HCT116 (cell line): Measurements from ENCODE around the gene UBA52. TPM values are rescaled to one million over a fixed set of nuclear protein-coding genes. Genes with fewer than 3 reads are reported as not detected.

ENCODE experiments used
- ATAC-seq: fragments of 200-7000 bp; cut with Tn5 transposase; 2 replicates; pipeline ENCODE4 v1.9.1; 2020; ENCODE audit warnings: mild to moderate bottlenecking, moderate library complexity
- Bru-seq: library from RNA; stranded (reverse); fragments of 400-500 nt; gene quantifications from one replicate; lab custom pipeline; 2021; lab: Mats Ljungman, UMichigan
- BruChase-seq, 2 experiments: library from RNA; stranded (reverse); fragments of 400-500 nt; gene quantifications; one replicate each; lab custom pipeline; 2021; lab: Mats Ljungman, UMichigan
- BruUV-seq: library from RNA; stranded (reverse); fragments of 400-500 nt; replicated peaks from 2 replicates; lab custom pipeline; 2021; lab: Mats Ljungman, UMichigan
- CTCF ChIA-PET: fragments of 300-600 bp; sonication (Branson Sonifier 250); formaldehyde crosslinking; loops from one replicate; lab custom pipeline; 2021; ENCODE audit warnings: antibody characterized with exemption; lab: Charles Lee
- POLR2A ChIA-PET: fragments of 300-600, 350-600 bp; sonication (Branson Sonifier 250); formaldehyde crosslinking; loops from one replicate; lab custom pipeline; 2021; ENCODE audit warnings: antibody characterized with exemption; lab: Charles Lee
- RAD21 ChIA-PET, 2 experiments: fragments of 300-600 bp; sonication (Branson Sonifier 250); formaldehyde crosslinking; loops; one replicate each; lab custom pipeline; 2023; ENCODE audit warnings: low total read pairs in 2 of 2; ENCODE audit not compliant: uncharacterized antibody in 2 of 2, unreplicated experiment in 2 of 2, low non-redundant PET in 1 of 2; lab: Charles Lee
- DNase-seq: peaks from one replicate; pipeline ENCODE4 v3.0.0-alpha.2; 2010; ENCODE audit warnings: low read depth, low spot score
- H2AFZ ChIP-seq: fragments of 200-600 bp; shearing (Covaris generic), sonication (generic); 2 replicates; pipeline ENCODE4 v1.6.1; 2017; ENCODE audit warnings: low read depth, mixed run types, mixed read lengths, antibody characterized with exemption, low read length; ENCODE audit not compliant: poor library complexity, severe bottlenecking
- H3K27ac ChIP-seq: 2 replicates; pipeline ENCODE4 v1.5.1; 2012; ENCODE audit warnings: low read depth, low read length
- H3K27me3 ChIP-seq: fragments of 200-600 bp; sonication (generic); 2 replicates; pipeline ENCODE4 v1.6.1; 2016; ENCODE audit warnings: mixed run types, low read length, mixed read lengths; ENCODE audit not compliant: insufficient read depth
- H3K36me3 ChIP-seq, 2 experiments: fragments of 200-500 bp in 1 of 2; fragments of 200-600 bp in 1 of 2; sonication (Bioruptor generic) in 1 of 2; sonication (generic) in 1 of 2; 2 replicates each; pipeline versions ENCODE4 v1.5.1 to v1.6.1; 2014 to 2016; ENCODE audit warnings: low read length in 2 of 2, inconsistent platforms in 1 of 2, mixed read lengths in 1 of 2, mixed run types in 1 of 2; ENCODE audit not compliant: insufficient read depth in 2 of 2, control insufficient read depth in 1 of 2
- H3K4me1 ChIP-seq, 2 experiments: fragments of 200-600 bp in 1 of 2; sonication (generic) in 1 of 2; 2 replicates each; pipeline versions ENCODE4 v1.5.1 to v1.6.1; 2012 to 2017; ENCODE audit warnings: low read length in 2 of 2, inconsistent platforms in 1 of 2, mild to moderate bottlenecking in 1 of 2, mixed read lengths in 1 of 2, mixed run types in 1 of 2, moderate library complexity in 1 of 2; ENCODE audit not compliant: insufficient read depth in 2 of 2, control insufficient read depth in 1 of 2
- H3K4me2 ChIP-seq: fragments of 200-600 bp; sonication (generic); 2 replicates; pipeline ENCODE4 v1.6.1; 2017; ENCODE audit warnings: mixed run types, low read length, mixed read lengths
- H3K4me3 ChIP-seq, 2 experiments: fragments of 200-600 bp in 1 of 2; sonication (generic) in 1 of 2; replicated peaks in 1 of 2; 2 replicates each; pipeline ENCODE4 v1.5.1; 2011 to 2016; ENCODE audit warnings: low read length in 2 of 2, control low read depth in 1 of 2, low read depth in 1 of 2, mild to moderate bottlenecking in 1 of 2, mixed read lengths in 1 of 2, mixed run types in 1 of 2
- H3K79me2 ChIP-seq: fragments of 200-600 bp; sonication (generic); 2 replicates; pipeline ENCODE4 v1.6.1; 2017; ENCODE audit warnings: mild to moderate bottlenecking, mixed run types, low read length, moderate library complexity, mixed read lengths; ENCODE audit not compliant: insufficient read depth
- H3K9ac ChIP-seq: fragments of 200-600 bp; sonication (generic); 2 replicates; pipeline ENCODE4 v1.6.1; 2016; ENCODE audit warnings: low read length, mixed read lengths
- H3K9me2 ChIP-seq: fragments of 200-600 bp; sonication (generic), shearing (Covaris generic); 2 replicates; pipeline ENCODE4 v1.6.1; 2017; ENCODE audit warnings: mixed run types, mild to moderate bottlenecking, moderate library complexity; ENCODE audit not compliant: insufficient read depth
- H3K9me3 ChIP-seq, 2 experiments: fragments of 200-500 bp in 1 of 2; fragments of 200-600 bp in 1 of 2; sonication (Bioruptor generic) in 1 of 2; sonication (generic) in 1 of 2; 2 replicates each; pipeline ENCODE4 v1.6.1; 2014 to 2017; ENCODE audit warnings: low read length in 2 of 2, mixed read lengths in 2 of 2, inconsistent platforms in 1 of 2, low read depth in 1 of 2, mild to moderate bottlenecking in 1 of 2, mixed run types in 1 of 2, moderate library complexity in 1 of 2; ENCODE audit not compliant: control insufficient read depth in 1 of 2, insufficient read depth in 1 of 2
- H4K20me1 ChIP-seq: fragments of 200-600 bp; sonication (generic), shearing (Covaris generic); 2 replicates; pipeline ENCODE4 v1.6.1; 2017; ENCODE audit warnings: mixed run types, mild to moderate bottlenecking, moderate library complexity; ENCODE audit not compliant: insufficient read depth
- CBX3 ChIP-seq: IDR thresholded peaks from 2 replicates; pipeline ENCODE4 v1.6.1; 2012; ENCODE audit warnings: low read depth
- CEBPB ChIP-seq: IDR thresholded peaks from 2 replicates; pipeline ENCODE4 v1.6.1; 2012; ENCODE audit warnings: low read depth
- EGR1 ChIP-seq: IDR thresholded peaks from 2 replicates; pipeline ENCODE4 v1.6.1; 2012; ENCODE audit warnings: low read depth
- EZH2phosphoT487 ChIP-seq: fragments of 200-600 bp; IDR thresholded peaks from 2 replicates; pipeline ENCODE4 v1.6.1; 2018; ENCODE audit warnings: antibody characterized with exemption, borderline replicate concordance
- FOSL1 ChIP-seq: IDR thresholded peaks from 2 replicates; pipeline ENCODE4 v1.6.1; 2012; ENCODE audit warnings: low read depth
- JUND ChIP-seq: IDR thresholded peaks from 2 replicates; pipeline ENCODE4 v1.6.1; 2012
- POLR2A ChIP-seq: IDR thresholded peaks from 2 replicates; pipeline ENCODE4 v1.7.0; 2011; ENCODE audit warnings: borderline replicate concordance; ENCODE audit not compliant: insufficient read depth, insufficient read length; ENCODE audit errors: extremely low read depth
- POLR2AphosphoS5 ChIP-seq: IDR thresholded peaks from 2 replicates; pipeline ENCODE4 v1.6.1; 2011; ENCODE audit warnings: mild to moderate bottlenecking, low read depth, low read length, moderate library complexity
- RAD21 ChIP-seq: IDR thresholded peaks from 2 replicates; pipeline ENCODE4 v1.6.1; 2012; ENCODE audit warnings: low read depth, mild to moderate bottlenecking
- SIN3A ChIP-seq: IDR thresholded peaks from 2 replicates; pipeline ENCODE4 v1.6.1; 2012; ENCODE audit warnings: low read depth
- SP1 ChIP-seq: IDR thresholded peaks from 2 replicates; pipeline ENCODE4 v1.6.1; 2012; ENCODE audit warnings: low read depth
- SRF ChIP-seq: IDR thresholded peaks from 2 replicates; pipeline ENCODE4 v1.6.1; 2012; ENCODE audit warnings: low read depth
- TCF7L2 ChIP-seq: IDR thresholded peaks from 2 replicates; pipeline ENCODE4 v1.7.0; 2011; ENCODE audit warnings: borderline replicate concordance, inconsistent platforms; ENCODE audit not compliant: insufficient read depth, insufficient read length; ENCODE audit errors: extremely low read depth
- YY1 ChIP-seq: IDR thresholded peaks from 2 replicates; pipeline ENCODE4 v1.6.1; 2011; ENCODE audit warnings: low read length, low read depth, moderate library complexity, mild to moderate bottlenecking; ENCODE audit not compliant: insufficient replicate concordance; ENCODE audit errors: extremely low read depth
- ZNF274 ChIP-seq: fragments of 200-500 bp; sonication (Bioruptor generic); IDR thresholded peaks from 2 replicates; pipeline ENCODE4 v1.6.1; 2014; ENCODE audit warnings: mild to moderate bottlenecking, low read depth, low read length, inconsistent platforms
- intact Hi-C: fragments of 100-400 bp; cut with micrococcal nuclease; formaldehyde crosslinking; loops from 2 replicates; pipeline ENCODE4 v1.10.0; 2022
- long read RNA-seq: library from polyadenylated mRNA; unstranded; transcript quantifications from one replicate; pipeline ENCODE4 v2.0.0, GENCODE V29; 2021; ENCODE audit not compliant: unreplicated experiment
- polyA plus RNA-seq: library from polyadenylated mRNA; unstranded; fragments of >200 nt; gene quantifications from 2 replicates; pipeline ENCODE4 v1.2.1, GENCODE V29; 2012; ENCODE audit warnings: missing spikeins
- total RNA-seq: library from RNA; stranded (reverse); gene quantifications from one replicate; pipeline ENCODE4 v1.2.1, GENCODE V29; 2021; ENCODE audit not compliant: unreplicated experiment
- TF ChIP-seq, protein P1 (sequence below): IDR thresholded peaks from 2 replicates; pipeline ENCODE4 v1.6.1; 2011; ENCODE audit warnings: mild to moderate bottlenecking, low read length, moderate library complexity; ENCODE audit not compliant: insufficient replicate concordance; ENCODE audit errors: extremely low read depth
- TF ChIP-seq, protein P2 (sequence below): IDR thresholded peaks from 2 replicates; pipeline ENCODE4 v1.6.1; 2012
- TF ChIP-seq, protein P3 (sequence below): IDR thresholded peaks from 2 replicates; pipeline ENCODE4 v1.6.1; 2012
- TF ChIP-seq, protein P4 (sequence below), 3 experiments: fragments of 200-600 bp in 1 of 3; sonication (generic) in 1 of 3; IDR thresholded peaks in 2 of 3; conservative IDR thresholded peaks in 1 of 3; 2 replicates each; pipeline ENCODE4 v1.5.1; 2012 to 2017; ENCODE audit warnings: low read depth in 2 of 3, low read length in 2 of 3, antibody characterized with exemption in 1 of 3, borderline replicate concordance in 1 of 3, control low read depth in 1 of 3, mild to moderate bottlenecking in 1 of 3, mixed read lengths in 1 of 3, mixed run types in 1 of 3, moderate library complexity in 1 of 3; ENCODE audit not compliant: insufficient read depth in 1 of 3

Gene UBA52
- total RNA-seq (1,743 TPM), Bru-seq, nascent RNA (percentile 97 among the genes with signal in this experiment), BruChase-seq, experiment 1, labeled RNA remaining after a 6-hour chase (percentile 98 among the genes with signal in this experiment), BruChase-seq, experiment 2, labeled RNA remaining after a 2-hour chase (percentile 98 among the genes with signal in this experiment)
- 3,327 and 3,735 TPM in 2 replicates for polyA plus RNA-seq
- long read RNA-seq, transcript UBA52-202 (5 exons, 2,845 nt) = minor isoform, 74 of 318 reads
- long read RNA-seq, transcript UBA52-209 (4 exons, 514 nt) = minor isoform, 61 of 318 reads
- long read RNA-seq, transcript UBA52-201 (5 exons, 572 nt) = major isoform, 130 of 318 reads
- long read RNA-seq, partial matches to known transcripts = 17 of 318 reads
- long read RNA-seq, other reads (novel, unspliced or antisense) = 30 of 318 reads

DNA sequence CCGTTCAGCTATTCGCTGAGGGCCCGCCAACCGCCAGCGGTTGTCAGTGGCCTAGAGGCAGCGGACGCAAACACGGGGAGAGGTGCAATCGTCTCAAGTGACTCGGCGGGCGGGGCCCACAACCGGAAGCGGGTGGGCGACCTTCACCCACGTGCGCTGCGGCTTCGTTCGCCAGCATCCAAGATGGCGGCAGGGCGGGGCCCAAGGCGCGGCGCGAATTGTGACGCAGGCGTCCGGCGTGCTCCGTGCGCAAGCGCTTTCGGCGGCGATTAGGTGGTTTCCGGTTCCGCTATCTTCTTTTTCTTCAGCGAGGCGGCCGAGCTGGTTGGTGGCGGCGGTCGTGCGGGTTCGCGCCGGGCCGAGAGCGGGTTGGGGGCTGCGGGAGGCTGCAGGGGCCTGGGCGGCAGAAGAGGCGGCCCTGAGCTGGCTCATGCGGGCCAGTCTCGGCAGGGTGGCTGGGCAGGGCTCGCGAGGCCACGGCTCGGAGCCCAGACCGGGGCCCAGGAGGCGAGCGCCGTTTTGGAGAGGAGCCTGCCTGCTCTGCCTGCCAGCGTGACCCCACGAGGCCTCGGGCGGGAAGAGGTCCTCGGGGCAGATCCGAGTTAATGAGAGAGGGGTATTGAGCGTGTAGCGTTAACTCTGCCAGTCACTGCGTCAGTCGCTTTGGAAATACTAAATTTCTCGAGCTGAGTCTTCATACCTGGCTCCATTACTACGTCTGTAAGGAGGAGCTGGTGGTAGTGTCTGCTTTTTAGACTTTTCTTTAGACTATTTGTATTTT lies at the start of gene UBA52:
TSS of gene UBA52 (plus strand) at position 294 of the 781 bp plus-strand sequence. CDS start 1,444 bp downstream, outside the sequence.
- H3K27me3 ChIP-seq = no peaks in the 10 kb centered on the region
- DNase-seq = peak; percentile 96
- CTCF ChIA-PET = interaction anchor here (1.1 to 2.1 kb wide), 6 partner anchors 16 to 102 kb away, joined by 3 to 14 read pairs (median 5); partner anchors contain the start of gene REX1BD
- RAD21 ChIA-PET = interaction anchor here (0.5 to 1.8 kb wide), 5 partner anchors 9 to 131 kb away, joined by 3 to 4 read pairs (median 3); partner anchors contain the start of gene REX1BD (in 1 of the 2)
- peak; percentile 92 for ATAC-seq
- no peaks in the 10 kb centered on the region for H3K9me3 ChIP-seq
- H3K9me2 ChIP-seq = no peaks in the 10 kb centered on the region
- H3K4me2 ChIP-seq = peak within 1 kb of the TSS; percentile 99
- H3K36me3 ChIP-seq = peaks cover 36 to 65% of the 10 kb centered on the region in 2 experiments
- intact Hi-C loops = loop anchor here (2.0 to 5.0 kb wide), 2 partner anchors 51 to 104 kb away; no protein-coding TSS in a partner anchor
- peak within 1 kb of the TSS; percentile 94 for H3K27ac ChIP-seq
- no TSS peak for BruUV-seq
- peak within 1 kb of the TSS; percentile 100 for H3K4me3 ChIP-seq
- POLR2A ChIA-PET = interaction anchor here (0.9 to 2.7 kb wide), 6 partner anchors 9 to 50 kb away, joined by 3 to 23 read pairs (median 10); partner anchors contain the start of genes ELL, KXD1 and REX1BD
- peaks cover 12 to 28% of the 10 kb centered on the region in 2 experiments for H3K4me1 ChIP-seq
- H4K20me1 ChIP-seq = peaks cover 17% of the 10 kb centered on the region; the same call in 1 of the 2 replicates
- no peak within 1 kb of the TSS for H2AFZ ChIP-seq
- peak within 1 kb of the TSS; percentile 99 for H3K9ac ChIP-seq
- peaks cover 39% of the 10 kb centered on the region for H3K79me2 ChIP-seq
- no peak for TF ChIP-seq FOSL1
- TF ChIP-seq, protein P1, sequence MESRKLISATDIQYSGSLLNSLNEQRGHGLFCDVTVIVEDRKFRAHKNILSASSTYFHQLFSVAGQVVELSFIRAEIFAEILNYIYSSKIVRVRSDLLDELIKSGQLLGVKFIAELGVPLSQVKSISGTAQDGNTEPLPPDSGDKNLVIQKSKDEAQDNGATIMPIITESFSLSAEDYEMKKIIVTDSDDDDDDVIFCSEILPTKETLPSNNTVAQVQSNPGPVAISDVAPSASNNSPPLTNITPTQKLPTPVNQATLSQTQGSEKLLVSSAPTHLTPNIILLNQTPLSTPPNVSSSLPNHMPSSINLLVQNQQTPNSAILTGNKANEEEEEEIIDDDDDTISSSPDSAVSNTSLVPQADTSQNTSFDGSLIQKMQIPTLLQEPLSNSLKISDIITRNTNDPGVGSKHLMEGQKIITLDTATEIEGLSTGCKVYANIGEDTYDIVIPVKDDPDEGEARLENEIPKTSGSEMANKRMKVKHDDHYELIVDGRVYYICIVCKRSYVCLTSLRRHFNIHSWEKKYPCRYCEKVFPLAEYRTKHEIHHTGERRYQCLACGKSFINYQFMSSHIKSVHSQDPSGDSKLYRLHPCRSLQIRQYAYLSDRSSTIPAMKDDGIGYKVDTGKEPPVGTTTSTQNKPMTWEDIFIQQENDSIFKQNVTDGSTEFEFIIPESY = no peak
- TF ChIP-seq, protein P2, sequence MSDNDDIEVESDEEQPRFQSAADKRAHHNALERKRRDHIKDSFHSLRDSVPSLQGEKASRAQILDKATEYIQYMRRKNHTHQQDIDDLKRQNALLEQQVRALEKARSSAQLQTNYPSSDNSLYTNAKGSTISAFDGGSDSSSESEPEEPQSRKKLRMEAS = peak; percentile 100
- TF ChIP-seq POLR2A = peak; percentile 90
- TF ChIP-seq CEBPB = no peak; the same call in 1 of the 2 replicates
- TF ChIP-seq, protein P3, sequence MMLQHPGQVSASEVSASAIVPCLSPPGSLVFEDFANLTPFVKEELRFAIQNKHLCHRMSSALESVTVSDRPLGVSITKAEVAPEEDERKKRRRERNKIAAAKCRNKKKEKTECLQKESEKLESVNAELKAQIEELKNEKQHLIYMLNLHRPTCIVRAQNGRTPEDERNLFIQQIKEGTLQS = no peak; the same call in 1 of the 2 replicates
- TF ChIP-seq TCF7L2 = peak; percentile 34
- peak; percentile 18; the same call in 1 of the 2 replicates for TF ChIP-seq RAD21
- no peak for TF ChIP-seq EZH2phosphoT487
- peak; percentile 93 for TF ChIP-seq EGR1
- no peak; the same call in 1 of the 2 replicates for TF ChIP-seq JUND
- peak; percentile 92 for TF ChIP-seq SRF
- peak; percentile 99 for TF ChIP-seq YY1
- TF ChIP-seq CBX3 = peak; percentile 81
- TF ChIP-seq, protein P4, sequence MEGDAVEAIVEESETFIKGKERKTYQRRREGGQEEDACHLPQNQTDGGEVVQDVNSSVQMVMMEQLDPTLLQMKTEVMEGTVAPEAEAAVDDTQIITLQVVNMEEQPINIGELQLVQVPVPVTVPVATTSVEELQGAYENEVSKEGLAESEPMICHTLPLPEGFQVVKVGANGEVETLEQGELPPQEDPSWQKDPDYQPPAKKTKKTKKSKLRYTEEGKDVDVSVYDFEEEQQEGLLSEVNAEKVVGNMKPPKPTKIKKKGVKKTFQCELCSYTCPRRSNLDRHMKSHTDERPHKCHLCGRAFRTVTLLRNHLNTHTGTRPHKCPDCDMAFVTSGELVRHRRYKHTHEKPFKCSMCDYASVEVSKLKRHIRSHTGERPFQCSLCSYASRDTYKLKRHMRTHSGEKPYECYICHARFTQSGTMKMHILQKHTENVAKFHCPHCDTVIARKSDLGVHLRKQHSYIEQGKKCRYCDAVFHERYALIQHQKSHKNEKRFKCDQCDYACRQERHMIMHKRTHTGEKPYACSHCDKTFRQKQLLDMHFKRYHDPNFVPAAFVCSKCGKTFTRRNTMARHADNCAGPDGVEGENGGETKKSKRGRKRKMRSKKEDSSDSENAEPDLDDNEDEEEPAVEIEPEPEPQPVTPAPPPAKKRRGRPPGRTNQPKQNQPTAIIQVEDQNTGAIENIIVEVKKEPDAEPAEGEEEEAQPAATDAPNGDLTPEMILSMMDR (IDR thresholded peaks at IDR 0.05 in 2 of 3, conservative IDR thresholded peaks at IDR 0.05 in 1 of 3; ENCODE audit: borderline replicate concordance in 1 of 3, insufficient read depth in 1 of 3, low read depth in 2 of 3, low read length in 2 of 3) = no peak
- TF ChIP-seq SP1 = peak; percentile 94
- no peak for TF ChIP-seq ZNF274
- peak; percentile 97 for TF ChIP-seq SIN3A
- peak; percentile 93 for TF ChIP-seq POLR2AphosphoS5
